Right forelimb (tissue), 1 donor: ENCODE results near the gene ATG16L1.
"Not testable (repeated sequence)": the region's sequence is repeated elsewhere in the genome, so short reads cannot be mapped to it uniquely, and the experiment has no call there.

ENCODE experiments used
- DNase-seq: peaks from one replicate; pipeline ENCODE4 v3.0.0-alpha.2; 2018

ATG16L1 gene

GRCh38 chr2:233300401-233300800 is 48.9 kb downstream of the ATG16L1 start:
- no peak for DNase-seq

DNA sequence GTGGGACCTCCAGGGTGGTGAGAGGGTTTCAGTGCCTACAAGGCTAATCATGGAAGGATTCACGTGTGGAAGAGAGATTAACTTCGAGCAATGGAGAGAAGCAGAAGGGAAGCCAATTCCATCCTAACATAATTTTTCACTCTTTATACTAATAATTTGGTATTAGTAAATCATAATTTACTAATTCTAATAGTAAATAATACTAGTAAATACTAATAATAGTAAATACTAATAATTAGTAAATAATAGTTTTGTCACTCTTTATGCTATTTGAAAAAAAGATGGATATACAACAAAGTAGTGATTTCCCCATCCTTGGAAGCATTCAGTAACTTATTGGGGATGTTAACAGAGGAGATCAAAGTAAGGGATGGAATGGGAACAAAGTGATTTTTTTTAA is 49.8 kb downstream of the ATG16L1 start:
- DNase-seq = no peak

GRCh38 chr2:233301811-233302210 is 50.3 kb downstream of the ATG16L1 start:
- DNase-seq = no peak

DNA sequence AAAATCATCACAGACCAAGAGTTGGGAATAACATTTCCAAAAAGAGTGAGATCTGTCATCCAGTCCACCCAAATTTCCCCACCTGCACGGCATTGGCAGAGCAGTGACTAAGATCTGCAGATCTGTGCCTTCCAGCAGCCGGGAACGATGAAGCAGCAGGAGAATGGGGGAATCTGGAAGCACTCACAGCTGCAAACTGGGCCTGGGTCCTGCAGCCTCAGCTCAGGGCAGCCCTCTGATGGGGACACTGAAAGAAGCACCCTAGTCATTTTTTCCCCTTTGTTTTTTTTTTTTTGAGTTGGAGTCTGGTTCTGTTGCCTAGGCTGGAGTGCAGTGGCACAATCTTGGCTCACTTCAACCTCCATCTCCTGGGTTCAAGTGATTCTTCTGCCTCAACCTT is 51.8 kb downstream of the ATG16L1 start:
- no peak for DNase-seq

DNA sequence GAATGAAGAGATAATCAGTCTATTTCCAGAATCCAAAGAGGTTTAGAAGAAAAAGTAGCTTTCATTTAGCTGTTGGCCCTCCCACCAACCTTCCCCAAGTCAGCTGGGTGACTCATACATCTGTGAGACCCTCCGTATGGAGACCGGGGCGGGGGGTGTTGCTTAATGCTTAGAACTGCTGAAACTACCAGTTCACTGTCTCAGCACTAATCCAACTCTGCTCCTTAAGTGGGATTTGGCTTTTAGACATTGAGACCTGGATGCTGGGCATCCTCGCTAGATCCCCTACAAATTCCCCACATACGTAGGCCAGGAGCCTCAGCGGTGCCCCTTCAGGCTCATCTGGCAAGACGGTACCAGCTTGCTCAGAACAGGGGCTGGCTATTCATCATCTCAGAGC is 56.1 kb downstream of the ATG16L1 start, which contains the start of gene SAG:
TSS of gene SAG (plus strand) at position 252 of the 400 bp plus-strand sequence. CDS start 1,374 bp downstream, outside the sequence.
- DNase-seq = no peak

DNA sequence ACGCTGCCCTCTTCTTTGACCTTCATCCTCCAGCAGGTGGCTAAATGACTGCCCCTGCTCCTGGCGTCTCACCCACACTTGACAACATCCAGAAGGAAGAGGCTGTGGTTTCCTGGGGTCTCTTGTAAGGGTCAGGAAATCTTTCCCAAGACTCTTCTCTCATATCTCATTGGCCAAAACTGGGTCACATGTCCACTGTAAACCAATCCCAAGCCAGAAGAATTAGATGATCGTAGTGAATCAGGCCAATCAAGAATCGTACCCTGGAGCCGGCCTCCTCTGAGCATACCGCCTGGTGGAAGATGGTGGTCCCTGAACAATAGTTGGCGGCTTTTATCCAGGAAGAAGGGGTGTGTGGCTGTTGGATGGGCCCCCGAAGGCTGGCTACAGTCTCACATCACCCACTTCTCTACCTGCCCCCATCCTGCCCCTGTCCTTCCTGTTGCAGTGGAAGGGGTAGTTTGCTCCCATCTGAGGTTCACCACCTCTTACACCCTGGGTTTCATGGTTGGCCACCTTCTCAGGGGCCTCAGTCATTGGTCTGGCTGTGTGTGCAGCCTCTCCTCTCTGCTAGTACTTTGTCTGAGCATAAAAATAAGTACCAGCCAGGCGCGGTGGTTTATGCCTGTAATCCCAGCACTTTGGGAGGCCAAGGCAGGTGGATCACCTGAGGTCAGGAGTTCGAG is 59.9 kb downstream of the ATG16L1 start:
- DNase-seq = no peak

DNA sequence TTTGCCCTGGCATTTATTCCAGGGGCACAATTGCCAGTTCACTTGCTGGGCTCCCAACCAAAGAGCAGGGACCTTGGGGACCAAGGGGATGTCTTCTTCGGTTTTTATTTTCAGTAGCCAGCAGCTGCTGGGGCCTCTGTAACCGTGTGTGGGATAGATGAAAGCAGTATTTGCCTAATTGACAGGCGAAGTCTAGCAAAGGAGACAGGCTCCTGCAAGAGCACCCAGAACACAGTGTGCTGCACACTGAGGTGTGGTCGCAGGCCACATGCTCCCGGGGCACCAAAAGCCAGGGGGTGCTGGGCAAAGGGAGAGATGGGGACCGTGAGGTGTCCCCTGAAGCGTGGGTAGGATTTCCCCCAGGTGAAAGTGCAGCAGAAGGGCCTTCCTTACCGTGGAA is 61.4 kb downstream of the ATG16L1 start:
- DNase-seq = no peak

DNA sequence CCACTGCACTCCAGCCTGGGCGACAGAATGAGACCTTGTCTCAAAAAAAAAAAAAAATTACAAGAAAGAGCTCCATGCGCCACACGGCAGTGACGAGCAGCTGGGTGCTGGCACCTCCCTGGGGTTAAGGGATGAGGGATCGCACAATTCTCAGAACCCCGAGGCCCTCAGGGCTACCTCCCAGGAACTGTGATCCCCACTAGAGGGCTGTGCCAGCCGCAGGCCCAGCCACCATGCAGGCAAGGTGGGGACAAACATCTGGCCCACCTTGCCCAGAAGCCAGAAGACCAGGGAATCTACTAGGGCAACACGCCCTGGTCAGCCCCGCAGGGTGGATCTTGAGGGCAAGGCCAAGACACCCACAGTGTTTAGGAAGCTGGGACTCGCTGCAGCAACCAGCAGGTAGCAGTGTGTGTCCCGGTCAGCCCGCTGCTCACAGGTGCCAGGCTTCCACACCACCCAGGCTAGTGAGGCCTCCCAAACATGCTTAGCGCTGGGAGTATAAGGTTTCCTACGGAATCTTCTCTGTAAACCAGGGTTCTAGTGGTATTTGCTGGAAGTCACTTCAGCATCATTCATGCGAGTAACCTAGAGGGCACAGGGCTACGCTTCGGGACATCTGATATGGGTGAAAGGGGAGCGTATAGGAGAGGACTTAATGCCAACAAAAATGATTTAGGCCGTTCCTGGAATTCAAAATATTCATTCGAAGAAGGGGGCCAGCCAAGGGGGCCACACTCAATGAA is 62.9 kb downstream of the ATG16L1 start:
- DNase-seq = no peak

GRCh38 chr2:233317196-233317943 is 65.9 kb downstream of the ATG16L1 start:
- no peak for DNase-seq

- DNase-seq = no peak
Observed at GRCh38 chr2:233319256-233319655, 67.8 kb downstream of the ATG16L1 start.

DNA sequence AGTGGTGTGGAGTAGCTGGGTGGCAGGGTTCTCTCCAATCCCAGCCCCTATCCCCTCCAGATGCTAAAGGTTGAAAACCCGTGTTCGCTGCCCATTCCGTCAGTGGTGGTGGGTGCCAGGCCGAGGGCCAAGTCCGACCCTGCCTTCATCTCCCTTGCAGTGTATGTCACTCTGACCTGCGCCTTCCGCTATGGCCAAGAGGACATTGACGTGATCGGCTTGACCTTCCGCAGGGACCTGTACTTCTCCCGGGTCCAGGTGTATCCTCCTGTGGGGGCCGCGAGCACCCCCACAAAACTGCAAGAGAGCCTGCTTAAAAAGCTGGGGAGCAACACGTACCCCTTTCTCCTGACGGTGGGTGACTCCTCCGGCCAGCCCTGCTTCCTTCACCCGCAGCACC is 69.0 kb downstream of the ATG16L1 start:
- DNase-seq = no peak

GRCh38 chr2:233321166-233321565 is 69.7 kb downstream of the ATG16L1 start:
- DNase-seq = no peak

GRCh38 chr2:233323851-233324250 is 72.4 kb downstream of the ATG16L1 start:
- DNase-seq = no peak

GRCh38 chr2:233325256-233325655 is 73.8 kb downstream of the ATG16L1 start:
- no peak for DNase-seq

DNA sequence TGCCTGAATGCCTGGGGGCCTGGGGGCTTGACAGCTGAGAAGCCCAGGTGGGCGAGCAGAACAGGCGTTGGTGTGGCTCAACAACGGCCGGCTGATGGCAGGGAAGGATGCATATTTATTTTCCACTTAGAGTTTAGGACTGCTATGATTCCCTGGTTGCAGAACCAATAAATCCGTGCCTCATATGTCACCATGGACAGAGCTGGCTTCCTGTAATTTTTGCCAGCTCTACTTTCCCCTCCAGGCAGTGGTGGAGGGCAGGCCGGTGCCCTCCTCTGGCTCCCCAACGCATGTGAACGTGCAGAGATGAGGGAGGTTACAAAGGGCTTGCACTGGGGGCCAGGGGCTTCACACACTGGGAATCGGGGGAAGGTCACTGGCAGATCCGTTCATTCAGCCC is 74.3 kb downstream of the ATG16L1 start:
- no peak for DNase-seq

DNA sequence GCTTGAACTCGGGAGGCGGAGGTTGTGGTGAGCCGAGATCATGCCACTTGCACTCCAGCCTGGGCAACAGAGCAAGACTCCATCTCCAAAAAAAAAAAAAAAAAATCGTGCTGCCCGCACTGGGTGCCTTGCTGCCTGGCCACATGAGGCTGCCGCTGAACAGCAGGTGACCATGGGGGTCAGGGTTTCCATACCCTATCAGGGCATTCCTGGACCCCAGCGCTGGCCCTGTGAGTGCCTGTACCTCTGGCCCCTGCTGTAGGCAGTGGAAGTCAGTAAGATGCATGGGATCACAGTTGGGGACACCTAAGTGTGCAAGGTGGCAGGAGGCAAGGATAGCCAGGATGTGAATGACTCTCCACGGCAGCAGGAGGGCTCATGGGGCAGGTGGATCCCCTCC is 75.0 kb downstream of the ATG16L1 start:
- DNase-seq = no peak

- no peak for DNase-seq
Observed at GRCh38 chr2:233328922-233329321, 77.4 kb downstream of the ATG16L1 start.

DNA sequence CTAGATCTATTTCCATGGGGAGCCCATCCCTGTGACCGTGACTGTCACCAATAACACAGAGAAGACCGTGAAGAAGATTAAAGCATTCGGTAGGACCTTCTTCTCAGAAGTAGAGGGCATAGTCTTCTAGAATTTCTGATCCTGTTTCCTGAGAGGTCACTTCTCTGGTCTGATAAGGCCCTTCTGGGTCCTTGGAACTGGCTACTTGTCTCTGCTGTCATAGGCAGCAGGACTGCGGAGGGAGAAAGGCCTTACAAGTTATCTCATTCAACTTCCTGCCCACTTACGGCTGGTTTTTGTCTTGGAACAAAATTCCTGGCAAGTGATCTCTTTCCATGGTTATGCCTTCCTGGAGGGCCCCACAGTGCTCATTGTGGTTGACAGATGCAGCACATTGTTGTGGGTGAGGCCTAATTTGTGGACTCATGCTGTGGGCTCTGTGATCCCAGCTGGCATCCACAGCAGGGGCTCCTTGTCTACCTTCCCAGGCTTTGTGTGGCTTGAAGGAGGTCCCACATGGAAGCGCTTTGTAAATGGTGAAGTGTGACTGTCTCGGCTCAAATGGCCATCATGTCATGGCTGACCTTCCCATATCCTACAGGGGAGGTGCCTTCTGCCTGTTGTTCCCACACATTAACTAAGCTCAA is 78.1 kb downstream of the ATG16L1 start:
- no peak for DNase-seq

GRCh38 chr2:233331536-233331935 is 80.1 kb downstream of the ATG16L1 start:
- no peak for DNase-seq

DNA sequence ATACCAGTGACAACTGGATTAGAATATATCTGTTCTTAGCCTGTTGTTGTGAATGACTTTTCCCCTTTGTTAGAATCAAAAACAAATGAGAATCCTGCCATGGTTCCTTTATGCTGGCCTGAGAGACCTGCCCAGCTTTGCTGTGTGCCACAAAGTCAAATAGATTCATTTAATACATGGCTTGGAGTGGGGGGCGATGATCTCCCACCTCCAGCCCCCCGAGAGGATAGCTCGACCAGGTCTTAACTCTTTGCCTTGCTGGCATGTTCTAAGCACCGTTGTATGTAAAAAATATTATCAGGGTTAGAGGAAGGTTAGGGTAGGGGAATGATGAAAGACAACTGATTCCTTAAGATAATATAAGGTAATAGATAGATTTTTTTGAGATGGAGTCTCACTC is 80.7 kb downstream of the ATG16L1 start:
- DNase-seq = no peak

GRCh38 chr2:233334915-233335314 is 83.4 kb downstream of the ATG16L1 start:
- DNase-seq = no peak

- DNase-seq = not testable (repeated sequence)
Observed at GRCh38 chr2:233336091-233336490, 84.6 kb downstream of the ATG16L1 start.

GRCh38 chr2:233336541-233336940 is 85.1 kb downstream of the ATG16L1 start:
- no peak for DNase-seq
